HG02938 (cell line): ENCODE data around the gene CHI3L1.

Source experiments
- ATAC-seq: cut with Tn5 transposase; IDR thresholded peaks from one replicate; pipeline ENCODE4 v1.9.1; 2021; ENCODE audit warnings: mild to moderate bottlenecking, moderate library complexity; ENCODE audit not compliant: unreplicated experiment

The CHI3L1 gene

DNA sequence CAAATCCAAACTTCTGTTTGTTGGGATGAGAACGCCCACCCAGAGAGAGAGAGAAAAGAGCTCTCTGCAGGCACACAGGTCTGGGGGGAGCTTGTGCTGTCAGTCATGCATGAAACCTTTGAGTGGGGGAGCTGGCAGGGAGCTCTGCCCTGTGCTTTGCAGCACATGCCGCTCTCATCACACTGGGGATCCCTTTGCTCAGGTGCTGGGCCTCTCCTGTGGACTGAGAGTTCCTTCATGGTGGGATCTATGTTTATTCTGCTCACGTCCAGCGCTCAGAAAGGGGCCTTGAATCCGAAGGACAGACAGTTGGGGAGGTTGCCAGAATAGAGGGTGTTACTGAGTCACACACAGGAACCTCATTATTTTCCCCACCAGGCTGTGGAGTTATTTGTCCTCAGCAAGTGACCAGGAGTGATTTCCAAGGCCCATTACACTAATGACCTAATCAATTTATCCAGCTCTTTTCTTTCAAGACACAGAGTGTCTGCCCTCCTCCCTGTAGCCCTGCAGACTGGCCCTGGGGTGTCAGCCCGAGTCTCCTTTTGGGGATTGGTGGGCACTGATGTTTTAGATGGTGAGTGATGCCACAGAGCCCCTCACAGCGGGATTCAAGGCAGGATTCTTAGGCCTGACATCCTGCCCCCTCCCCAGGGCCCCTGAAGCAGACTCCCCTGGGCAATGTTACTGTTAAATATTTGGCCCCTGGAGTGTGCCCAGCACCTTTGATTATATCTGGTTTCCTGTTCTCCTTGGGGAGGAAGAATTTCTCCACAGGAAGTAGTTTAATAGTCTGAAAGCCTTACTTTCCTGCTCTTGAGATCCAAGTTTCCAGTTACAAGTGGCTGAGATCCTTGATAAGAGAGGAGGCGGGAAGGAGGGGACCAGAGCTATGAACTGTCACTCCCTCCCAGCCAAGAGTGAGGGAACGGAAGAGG lies 33.2 kb downstream of the CHI3L1 start:
- ATAC-seq = no peak

DNA sequence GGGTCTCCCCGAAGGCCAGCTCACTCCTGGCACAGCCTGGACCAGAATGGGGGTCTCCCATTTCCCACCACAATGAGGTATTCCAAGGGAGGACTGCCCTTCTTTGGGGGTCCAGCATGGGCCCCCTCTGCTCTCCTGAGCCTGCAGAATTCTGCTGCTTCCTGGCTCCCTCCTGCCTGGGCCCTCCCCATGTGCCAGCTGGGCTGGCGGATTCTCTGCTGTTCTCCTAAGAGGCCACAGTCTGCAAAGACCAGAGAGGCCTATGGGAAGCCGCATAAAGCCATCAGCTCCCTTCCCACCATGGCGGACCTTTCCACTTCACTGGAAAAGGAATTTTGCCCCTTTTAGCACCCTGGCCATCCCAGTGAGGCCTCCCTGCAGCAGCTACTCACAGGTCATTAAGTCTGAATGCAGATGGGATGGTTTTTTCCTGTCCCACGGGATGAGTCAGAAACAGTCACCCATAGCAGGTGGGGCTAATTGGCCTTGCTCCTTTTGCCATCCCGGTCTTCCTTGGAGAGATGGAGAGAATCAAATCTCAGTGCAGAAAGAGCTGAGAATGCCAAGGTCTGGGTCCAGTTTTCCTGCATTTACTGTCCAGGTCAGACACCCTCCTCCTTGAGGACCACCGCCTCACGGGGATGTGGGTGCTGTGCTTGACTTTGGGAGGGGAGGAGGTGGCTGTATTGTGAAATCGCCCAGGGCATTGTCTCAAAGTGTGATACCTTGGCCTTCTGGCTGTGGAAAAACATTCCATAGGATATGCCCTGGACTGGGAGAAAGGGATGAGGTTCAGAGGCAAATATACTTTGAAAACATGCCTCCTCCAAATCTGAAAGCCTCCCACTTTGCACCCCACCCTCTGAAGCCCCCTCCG lies 34.1 kb downstream of the CHI3L1 start:
- ATAC-seq = no peak

DNA sequence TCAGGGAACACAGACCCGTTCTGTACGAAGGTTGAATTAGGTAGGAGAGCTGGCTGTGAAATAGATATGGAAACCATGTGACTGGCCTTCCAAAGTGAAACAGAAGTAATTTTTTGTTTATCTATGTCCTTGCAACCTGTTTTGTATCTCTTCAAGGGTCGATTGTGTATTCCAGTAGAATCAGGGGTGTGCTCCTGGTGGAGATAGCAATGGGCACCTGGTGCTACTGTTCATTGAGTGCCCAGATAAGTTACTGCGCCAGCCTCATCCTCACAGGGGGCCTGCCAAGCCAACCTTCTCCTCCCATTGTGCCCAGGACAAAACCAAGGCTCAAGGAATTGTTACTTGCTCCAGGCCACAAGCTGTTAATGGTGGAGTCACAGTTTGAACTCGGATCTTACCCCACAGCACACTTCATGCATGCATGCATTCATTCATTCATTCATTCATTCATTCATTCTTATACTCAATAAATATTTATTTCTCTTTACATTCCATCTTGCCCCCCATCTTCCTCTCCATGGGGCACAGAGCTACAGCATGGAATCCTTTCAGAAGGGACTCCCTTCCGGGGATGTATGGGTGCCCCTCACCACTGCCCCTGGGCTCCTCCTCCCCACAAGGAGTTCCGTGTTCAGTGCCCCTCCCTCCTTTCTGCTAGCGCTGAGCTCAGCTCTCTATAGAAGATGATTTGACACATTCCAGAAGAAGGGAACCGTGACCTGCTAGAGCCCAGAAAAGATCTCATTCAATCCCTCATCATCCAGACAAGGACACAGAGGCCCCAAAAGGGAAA lies 34.9 kb downstream of the CHI3L1 start:
- ATAC-seq = no peak

DNA sequence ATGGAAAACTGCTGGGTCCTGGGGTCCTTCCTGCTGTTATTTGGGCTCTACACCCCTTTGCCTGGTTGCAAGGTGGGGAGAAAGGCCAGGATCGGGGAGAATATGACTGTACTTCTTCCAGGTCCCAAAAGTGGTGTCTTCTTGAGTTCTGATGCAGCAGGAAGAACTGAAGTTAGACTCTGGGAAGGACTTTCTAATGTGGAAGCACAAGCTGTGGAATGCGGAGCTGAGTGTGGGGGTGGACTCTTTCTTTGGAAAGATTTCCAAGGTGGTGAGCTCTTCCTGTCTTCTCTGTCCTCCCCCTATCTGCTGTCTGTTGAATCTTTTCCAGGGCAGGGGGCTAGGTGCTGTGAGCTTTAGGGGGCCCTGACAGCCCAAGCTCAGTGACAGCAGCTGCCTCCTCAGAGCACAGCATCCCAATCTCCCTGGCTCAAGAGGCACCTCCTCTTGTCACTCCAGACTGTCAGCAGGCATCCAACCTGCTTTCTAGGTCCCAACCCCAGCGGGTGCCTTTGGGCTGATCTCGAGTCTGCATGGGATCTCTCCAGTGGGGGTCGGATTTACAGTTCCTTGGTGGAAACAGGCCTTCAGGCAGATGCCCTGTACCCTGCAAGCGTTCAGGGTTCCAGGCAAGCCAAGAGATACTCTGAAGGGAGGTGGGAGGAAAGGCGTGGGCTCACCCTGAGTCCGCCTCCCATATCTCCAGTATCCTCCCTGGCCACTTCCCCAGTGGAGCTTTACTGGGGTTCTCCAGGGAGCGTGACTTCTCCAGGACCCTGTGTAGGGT lies 35.8 kb downstream of the CHI3L1 start:
- no peak for ATAC-seq

DNA sequence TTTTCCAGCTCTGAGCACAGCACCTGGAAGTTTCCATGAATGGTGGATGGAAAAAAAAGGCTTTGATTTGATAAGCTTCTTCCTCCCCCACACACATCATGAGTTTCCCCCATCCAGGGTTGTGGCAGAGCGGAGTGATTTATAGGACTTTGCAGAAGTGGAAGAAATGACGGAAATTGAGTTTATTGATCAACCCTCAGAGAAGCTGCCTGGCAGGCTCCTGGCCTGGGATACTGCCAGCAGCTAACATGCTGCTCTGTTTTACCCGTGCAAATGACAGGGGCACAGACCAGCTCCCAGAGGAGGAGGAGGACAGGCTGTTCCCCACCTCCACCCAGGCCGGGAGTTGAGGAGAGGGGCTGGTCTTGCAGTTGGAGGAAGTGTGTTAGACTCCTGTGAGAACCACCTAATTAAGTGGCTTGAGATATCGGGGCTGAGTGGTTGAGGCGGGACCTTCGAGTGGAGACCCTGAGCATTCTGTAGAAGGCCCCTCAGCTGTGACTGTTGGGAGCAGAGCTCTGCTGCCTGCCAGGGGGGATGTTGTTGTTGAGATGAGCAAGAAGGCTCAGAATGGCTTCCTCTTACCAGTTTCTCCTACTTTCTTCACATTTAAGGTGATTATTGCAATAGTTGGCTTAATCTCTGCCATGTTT lies 37.2 kb downstream of the CHI3L1 start:
- no peak for ATAC-seq

DNA sequence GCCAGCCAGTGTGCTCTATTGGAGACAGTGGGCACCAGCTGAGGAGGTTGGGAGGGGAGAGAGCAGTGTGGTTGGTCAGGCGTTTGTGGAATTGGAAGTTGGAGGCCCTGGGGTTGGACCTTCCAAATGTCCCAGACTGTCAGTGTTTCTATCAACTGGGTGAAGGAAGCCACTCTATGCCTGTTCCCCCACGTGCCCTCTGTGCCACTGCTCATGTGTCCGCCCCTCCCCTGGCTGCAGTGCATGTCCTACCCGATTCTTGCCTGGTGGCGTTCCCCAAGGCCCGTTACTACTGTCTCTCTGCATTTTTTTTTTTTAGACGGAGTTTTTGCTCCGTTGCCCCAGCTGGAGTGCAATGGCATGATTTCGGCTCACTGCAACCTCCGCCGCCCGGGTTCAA lies 37.9 kb downstream of the CHI3L1 start:
- ATAC-seq = no peak

DNA sequence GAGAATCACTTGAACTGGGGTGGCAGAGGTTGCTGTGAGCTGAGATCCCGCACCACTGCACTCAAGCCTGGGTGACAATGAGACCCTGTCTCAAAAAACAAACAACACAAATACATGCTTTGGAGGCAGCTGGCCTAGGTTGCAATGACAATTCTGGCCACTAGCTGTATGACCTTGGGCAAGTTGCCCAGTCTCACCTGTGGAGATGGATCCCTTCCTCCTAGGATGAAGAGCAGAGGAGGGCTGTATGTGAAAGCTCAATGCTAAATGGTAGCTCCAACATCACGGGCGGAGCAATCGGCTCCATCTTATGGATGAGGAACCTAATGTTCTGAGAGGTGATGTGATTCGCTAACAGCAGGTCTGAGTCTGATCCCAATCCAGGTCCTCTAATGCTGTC lies 38.4 kb downstream of the CHI3L1 start:
- no peak for ATAC-seq

DNA sequence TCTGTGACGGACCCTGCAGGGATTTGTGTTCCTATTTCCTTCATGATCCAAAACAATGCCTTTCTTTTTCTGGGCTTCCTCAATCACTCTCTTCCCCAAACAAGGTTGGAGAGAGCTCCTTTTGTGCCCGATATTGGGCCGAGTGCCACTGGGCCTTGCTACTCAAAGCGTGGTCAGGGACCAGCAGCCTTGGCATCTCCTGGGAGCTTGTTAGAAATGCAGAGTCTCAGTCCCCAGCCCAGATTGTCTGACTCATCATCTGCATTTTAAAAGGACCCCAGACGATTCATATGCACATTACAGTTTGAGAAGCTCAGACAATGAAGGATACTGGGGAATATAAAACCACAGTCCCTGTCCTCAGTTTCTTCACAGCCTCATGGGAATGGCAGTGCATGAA lies 39.1 kb downstream of the CHI3L1 start:
- ATAC-seq = no peak

DNA sequence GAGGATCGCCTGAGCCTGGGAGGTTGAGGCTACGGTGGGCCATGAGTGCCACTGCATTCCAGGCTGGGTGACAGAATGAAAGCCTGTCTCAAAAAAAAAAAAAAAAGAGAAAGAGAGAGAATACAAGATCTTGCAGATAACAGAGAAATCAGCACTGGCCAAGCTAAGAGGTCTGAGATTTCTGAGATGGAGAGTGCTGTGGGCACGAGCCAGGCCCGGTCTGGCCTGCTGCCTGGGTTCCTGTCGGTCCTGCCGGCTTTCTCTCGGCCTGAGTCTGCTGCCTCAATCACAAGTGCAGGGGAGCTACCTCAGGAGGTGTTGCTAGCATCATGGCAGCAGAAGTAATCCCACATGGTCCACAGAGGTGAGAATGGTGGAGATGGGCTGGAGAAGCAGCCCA lies 40.0 kb downstream of the CHI3L1 start:
- no peak for ATAC-seq

DNA sequence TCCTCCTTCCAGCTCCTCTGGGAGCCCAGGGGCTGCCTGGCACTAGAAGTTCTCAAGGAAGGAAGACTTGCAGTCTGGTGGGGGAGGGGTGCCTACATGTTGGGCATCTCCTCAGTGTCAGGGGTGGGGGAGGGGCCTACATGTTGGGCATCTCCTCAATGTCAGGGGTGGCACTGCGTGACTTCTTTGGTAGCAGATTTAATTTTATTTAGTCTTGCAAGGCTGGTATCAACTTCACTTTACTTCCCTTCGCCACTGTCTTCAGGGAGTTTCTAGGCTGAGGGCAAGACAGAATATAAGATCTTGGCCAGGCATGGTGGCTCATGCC lies 40.5 kb downstream of the CHI3L1 start:
- no peak for ATAC-seq

DNA sequence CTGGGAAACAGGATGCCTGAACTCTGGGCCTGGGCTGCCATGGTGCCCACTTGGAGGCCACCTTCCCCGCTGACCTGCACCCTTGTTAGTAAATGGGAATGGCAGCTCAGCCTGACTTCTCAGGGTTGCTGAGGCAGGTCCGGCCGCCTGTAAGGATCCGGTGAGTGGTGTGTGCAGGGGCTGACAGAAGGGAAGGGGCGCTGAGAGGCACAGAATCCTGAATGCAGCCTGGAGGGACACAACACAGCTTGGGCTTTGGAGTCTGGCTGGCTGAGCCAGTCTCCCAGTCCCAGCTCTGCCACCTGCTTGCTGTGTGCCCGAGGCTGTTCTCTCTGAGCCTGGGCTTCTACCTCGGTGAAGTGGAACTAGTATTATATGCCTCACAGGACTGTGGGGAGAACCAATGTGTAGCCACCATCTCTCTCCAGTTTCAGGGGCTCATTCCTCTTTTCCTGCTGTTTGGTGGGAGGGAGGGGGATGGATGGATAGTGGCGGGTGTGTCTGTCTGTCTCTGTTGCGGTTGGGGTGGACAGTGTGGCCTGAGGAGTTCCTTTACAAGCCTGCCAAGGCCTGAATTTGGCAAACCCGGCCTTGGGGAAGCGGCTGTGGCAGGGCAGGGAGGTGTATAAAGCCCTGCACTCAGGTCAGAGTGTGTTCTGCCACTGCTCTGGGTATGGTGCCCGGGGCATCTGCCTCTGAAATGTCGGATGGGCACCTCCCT lies 41.0 kb downstream of the CHI3L1 start:
- ATAC-seq = no peak

DNA sequence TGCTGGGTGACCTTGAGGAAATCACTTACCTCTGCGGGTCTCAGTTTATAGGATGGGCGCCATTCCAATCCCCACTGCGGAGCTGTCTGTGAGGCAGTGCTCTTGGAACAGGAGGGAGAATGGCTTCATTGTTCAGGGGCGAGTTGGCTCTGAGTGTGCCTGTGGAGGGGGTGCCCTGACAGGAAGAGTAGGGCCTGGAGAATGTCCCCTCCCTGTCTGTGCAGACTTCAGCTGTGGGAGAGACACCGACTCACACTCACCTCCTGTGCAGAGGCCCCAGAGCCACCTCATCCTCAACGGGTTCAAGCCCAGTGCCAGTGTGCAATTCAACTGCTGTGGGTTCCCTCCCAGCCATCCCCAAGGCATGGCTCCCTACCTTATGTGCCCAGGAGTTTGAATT lies 41.8 kb downstream of the CHI3L1 start:
- ATAC-seq = no peak

DNA sequence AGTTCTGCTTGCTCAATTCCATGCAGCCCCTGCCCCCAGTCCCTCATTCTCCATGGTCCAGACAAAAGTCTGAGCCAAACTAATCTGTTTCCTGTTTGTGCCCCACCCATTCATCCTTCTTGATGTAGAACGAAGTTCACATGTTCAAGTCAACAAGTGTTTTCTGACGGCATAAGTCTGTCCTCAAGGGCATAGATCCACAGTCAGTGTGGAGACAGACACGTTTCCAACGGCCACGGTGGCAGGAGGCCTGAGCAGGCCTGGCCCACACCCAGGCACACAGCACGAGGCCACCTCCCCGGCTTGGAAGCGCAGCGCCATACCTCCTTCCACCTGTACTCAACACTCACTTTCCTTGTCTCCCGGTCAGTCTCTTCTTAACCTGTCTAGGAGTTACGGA lies 42.9 kb downstream of the CHI3L1 start:
- ATAC-seq = no peak

DNA sequence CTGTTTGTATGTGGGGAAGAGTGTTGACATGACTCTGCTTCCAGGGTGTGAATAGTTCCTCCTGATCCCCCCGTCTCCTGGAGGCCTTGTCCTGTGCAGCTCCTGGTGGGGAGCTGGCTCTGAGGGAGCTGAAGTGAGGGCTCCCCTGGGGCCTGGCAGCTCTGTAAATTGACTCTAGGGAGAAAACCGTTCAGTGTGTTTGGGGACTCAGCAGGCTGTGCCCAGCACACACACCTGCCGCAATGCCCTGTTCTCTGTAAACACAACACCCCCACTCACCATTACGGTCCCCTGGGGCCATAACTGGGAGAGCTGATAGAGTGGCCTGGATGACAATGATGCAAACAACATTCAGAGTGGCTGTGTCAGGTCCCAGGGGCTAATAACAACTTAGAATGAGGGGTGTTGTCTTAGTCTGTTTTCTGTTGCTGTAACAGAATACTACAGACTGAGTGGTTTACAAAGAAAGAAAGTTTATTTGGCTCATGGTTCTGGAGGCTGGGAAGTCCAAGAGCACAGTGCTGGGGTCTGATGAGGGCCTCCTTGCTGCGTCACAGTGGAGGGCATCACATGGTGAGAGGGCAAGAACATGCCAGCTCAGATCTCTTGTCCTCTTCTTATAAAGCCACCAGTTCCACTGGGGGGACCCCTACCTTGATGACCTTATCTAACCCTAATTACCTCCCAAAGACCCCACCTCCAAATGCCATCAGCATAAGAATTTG lies 43.7 kb downstream of the CHI3L1 start:
- ATAC-seq = no peak

DNA sequence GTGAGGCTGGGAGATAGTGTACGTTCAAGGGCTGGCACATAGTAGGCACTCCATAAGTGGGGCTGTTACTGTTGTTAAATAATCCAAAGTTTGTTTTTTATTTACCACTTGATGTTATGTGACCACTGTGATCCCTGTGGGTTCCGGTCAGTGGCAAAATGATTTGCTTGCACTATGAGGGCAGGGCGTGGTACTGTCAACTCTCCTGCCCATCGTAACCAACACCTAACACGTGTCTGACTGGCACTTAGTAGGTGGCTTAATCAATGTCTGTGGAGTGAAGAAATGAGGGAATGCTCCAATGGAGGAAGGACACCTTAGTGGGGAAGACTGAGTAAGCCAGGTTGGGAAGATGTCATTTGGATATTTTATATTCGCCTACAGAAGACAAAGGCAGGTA lies 44.4 kb downstream of the CHI3L1 start:
- ATAC-seq = no peak

DNA sequence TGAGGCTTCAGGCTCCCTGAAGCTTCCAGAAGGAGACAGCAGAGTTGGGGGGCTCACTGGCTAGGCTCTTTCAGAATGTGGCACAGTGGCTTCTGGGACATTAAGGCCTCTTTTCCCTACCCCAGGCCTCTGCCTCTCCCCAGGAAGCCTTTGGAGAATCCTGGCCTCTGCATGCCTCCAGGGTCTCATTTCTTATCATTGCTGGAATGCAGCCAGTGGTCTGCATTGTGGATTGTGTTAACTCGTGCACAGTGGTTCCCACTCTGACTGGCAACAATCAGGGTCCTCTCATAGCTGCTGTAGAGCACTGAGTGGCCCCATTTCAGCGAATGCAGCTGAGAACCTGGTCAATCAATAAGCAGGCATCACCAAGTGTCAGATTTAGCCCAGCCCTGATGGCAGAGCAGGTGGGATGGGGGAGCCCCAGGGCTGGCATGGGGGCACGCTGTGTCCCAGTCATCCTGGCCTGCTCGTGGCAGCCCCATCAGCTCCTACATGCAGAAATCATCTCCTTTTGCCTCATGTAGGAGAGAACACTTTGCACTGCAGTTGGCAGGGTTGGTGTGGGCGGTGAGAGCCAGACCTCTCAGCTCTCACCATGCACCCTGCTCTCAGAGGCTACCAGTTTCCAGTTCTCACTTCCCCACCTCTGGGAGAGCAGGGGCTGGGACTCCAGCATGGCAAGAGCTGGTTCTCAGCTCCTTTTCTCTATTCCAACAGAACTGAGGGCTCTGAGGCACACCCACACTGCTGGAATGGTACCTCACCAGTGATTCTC lies 45.6 kb downstream of the CHI3L1 start:
- ATAC-seq = no peak

DNA sequence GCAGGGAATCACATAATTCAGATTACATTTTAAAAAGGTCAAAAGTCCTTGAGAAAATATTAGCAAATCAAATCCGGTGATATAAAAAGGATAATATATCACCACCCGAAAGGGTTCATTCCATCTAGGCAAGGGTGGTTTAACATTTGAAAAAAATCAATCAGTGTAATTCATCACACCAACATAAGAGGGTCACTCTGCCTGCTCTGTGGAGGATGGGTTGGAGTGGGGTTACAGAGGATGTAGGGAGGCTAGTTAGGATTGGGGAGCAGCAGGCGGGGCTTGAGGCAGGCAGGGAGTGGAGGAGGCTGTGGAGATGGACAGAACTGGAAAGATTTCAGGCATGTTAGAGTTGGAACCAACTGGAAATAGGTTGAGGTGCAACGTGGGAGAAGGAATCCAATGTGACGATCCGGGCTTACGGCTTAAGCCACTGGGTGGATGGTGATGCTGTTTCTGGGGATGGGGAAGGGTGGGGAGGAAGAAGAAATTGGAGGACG lies 46.5 kb downstream of the CHI3L1 start:
- no peak for ATAC-seq

DNA sequence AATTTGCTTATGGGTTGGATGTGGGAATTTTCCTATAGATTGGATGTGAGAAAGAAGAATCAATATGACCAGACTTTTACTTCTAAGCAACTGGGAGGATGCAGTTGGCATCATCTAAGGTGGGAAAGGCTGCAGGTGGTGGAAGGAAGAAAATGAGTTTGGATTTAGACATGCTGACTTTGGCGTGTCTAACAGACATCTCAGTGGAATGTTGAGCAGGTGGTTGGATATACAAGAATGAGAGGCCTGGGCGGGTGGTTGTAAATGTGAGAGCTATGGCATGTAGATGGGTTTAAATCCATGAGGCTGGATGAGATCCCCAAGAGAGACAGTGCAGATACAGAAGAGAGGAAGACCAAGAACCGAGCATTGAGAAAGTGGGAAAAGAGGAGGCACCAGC lies 48.4 kb downstream of the CHI3L1 start:
- ATAC-seq = no peak
